NCI-H460 (cell line): ENCODE data around the gene CLCN4. TPM values are rescaled to one million over a fixed set of nuclear protein-coding genes. Genes with fewer than 3 reads are reported as not detected.
A peak's percentile ranks its signal among the peaks of the same experiment; 100 is the strongest.

ENCODE experiments used
- DNase-seq: peaks from one replicate; pipeline ENCODE4 v3.0.0-alpha.2; 2016; ENCODE audit warnings: low read depth; ENCODE audit errors: extremely low read depth
- total RNA-seq: library from RNA; depleted of rRNA; stranded (reverse); fragments of >200 nt; shearing (Covaris generic); gene quantifications from 2 replicates; pipeline ENCODE4 v1.2.3, GENCODE V29; 2014

CLCN4 gene
- total RNA-seq, 1 experiment from 2014 or later, result 4.1 TPM

- DNase-seq, result peak; percentile 73
Observed at GRCh38 chrX:10189317-10190268, 32.8 kb downstream of the CLCN4 start.

- DNase-seq, result peak; percentile 65
Observed at GRCh38 chrX:10190367-10190766, 33.6 kb downstream of the CLCN4 start.

GRCh38 chrX:10193587-10193986, 36.8 kb downstream of the CLCN4 start:
- DNase-seq, result no peak

- DNase-seq, result no peak
Observed at GRCh38 chrX:10195425-10195824, 38.6 kb downstream of the CLCN4 start.

GRCh38 chrX:10195947-10196346, 39.2 kb downstream of the CLCN4 start:
- no peak for DNase-seq

GRCh38 chrX:10197279-10198210, 40.8 kb downstream of the CLCN4 start:
- DNase-seq, result no peak

- DNase-seq, result no peak
Observed at GRCh38 chrX:10198254-10198653, 41.5 kb downstream of the CLCN4 start.

- DNase-seq, result peak; percentile 33
Observed at GRCh38 chrX:10199212-10199611, 42.4 kb downstream of the CLCN4 start.

GRCh38 chrX:10203617-10204016, 46.8 kb downstream of the CLCN4 start:
- DNase-seq, result no peak

GRCh38 chrX:10206317-10206716, 49.5 kb downstream of the CLCN4 start:
- DNase-seq, result no peak

- DNase-seq, result no peak
Observed at GRCh38 chrX:10208281-10208856, 51.6 kb downstream of the CLCN4 start.

- no peak for DNase-seq
Observed at GRCh38 chrX:10208953-10209352, 52.2 kb downstream of the CLCN4 start.

GRCh38 chrX:10212395-10212794, 55.6 kb downstream of the CLCN4 start:
- DNase-seq, result no peak

- DNase-seq, result no peak
Observed at GRCh38 chrX:10213716-10214115, 56.9 kb downstream of the CLCN4 start.

- no peak for DNase-seq
Observed at GRCh38 chrX:10216208-10216607, 59.4 kb downstream of the CLCN4 start.

GRCh38 chrX:10217198-10217597, 60.4 kb downstream of the CLCN4 start:
- DNase-seq, result no peak

- no peak for DNase-seq
Observed at GRCh38 chrX:10221651-10222050, 64.9 kb downstream of the CLCN4 start.

GRCh38 chrX:10223276-10223675, 66.5 kb downstream of the CLCN4 start:
- no peak for DNase-seq

- DNase-seq, result no peak
Observed at GRCh38 chrX:10223781-10224180, 67.0 kb downstream of the CLCN4 start.

GRCh38 chrX:10230222-10230621, 73.4 kb downstream of the CLCN4 start:
- DNase-seq, result no peak

- no peak for DNase-seq
Observed at GRCh38 chrX:10231461-10231860, 74.7 kb downstream of the CLCN4 start.
